ENCODE measurements around the gene PMM1.
"Not testable (repeated sequence)": the region's sequence is repeated elsewhere in the genome, so short reads cannot be mapped to it uniquely, and the experiment has no call there.

Gene PMM1

GRCh38 chr22:41596776-41597634, 7.4 kb upstream of the PMM1 start:
- DNase-seq, result peak; percentile 43

GRCh38 chr22:41595703-41596102, 6.1 kb upstream of the PMM1 start:
- no peak for DNase-seq

DNA sequence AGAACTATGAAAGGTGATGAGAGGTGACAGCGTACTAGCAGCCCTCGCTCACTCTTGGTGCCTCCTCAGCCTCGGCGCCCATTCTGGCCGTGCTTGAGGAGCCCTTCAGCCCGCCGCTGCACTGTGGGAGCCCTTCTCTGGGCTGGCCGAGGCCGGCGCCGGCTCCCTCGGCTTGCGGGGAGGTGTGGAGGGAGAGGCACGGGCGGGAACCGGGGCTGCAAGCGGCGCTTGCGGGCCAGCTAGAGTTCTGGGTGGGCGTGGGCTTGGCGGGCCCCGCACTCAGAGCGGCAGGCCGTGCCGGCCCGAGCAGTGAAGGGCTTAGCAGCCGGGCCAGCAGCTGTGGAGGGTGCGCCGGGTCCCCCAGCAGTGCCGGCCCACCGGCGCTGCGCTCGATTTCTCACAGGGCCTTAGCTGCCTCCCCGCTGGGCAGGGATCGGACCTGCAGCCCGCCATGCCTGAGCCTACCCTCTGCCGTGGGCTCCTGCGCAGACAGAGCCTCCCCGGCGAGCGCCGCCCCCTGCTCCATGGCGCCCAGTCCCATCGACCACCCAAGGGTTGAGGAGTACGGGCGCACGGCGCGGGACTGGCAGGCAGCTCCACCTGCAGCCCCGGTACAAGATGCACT, 3.8 kb upstream of the PMM1 start:
- not testable (repeated sequence) for DNase-seq

GRCh38 chr22:41587347-41587723, 2.3 kb downstream of the PMM1 start:
- DNase-seq, result no peak

DNA sequence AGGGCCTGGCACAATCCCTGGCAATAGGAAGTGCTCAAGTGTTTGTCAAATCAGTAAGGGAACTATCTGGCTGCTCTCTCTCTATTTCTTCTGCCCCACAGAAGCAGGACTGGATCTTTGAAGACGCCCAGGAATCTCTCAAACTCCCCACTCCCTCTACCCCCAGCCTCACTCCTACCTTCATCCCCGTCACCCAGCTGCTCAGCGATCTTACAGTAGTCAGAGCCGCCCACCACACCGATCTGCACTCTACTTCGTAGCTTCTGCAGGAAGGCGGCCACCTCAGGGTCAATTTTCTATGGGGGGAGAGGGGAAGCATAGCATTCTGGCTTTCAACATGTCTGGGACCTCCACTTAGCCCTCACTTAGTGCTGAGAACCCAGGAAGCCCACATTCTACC, 3.7 kb downstream of the PMM1 start:
- no peak for DNase-seq

- no peak for DNase-seq
Observed at GRCh38 chr22:41584881-41585280, 4.8 kb downstream of the PMM1 start.

DNA sequence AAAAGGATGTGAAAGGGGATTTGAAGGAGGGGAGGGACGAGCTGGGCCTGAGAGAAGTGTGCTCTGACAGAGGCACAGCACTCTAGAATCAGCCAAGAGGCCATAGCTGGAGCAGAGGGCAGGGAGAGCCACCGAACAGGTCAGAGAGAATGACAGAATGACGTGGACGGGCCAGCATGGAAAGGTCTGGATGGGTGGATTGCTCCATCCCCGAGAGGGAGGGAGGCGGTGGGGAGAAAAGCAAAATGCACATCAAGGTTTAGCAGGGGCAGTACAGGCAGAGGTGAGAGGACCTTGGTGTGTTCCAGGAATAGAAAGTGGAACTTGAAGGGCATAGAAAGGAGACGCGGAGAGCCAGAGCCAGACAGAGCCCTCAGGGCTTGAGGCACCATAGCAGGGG, 6.9 kb downstream of the PMM1 start:
- DNase-seq, result no peak

- DNase-seq, result no peak
Observed at GRCh38 chr22:41579997-41580355, 9.7 kb downstream of the PMM1 start.

GRCh38 chr22:41579297-41579996, 10.2 kb downstream of the PMM1 start:
- DNase-seq, result no peak

GRCh38 chr22:41578818-41579217, 10.8 kb downstream of the PMM1 start:
- no peak for DNase-seq

- no peak for DNase-seq
Observed at GRCh38 chr22:41578114-41578513, 11.5 kb downstream of the PMM1 start.

DNA sequence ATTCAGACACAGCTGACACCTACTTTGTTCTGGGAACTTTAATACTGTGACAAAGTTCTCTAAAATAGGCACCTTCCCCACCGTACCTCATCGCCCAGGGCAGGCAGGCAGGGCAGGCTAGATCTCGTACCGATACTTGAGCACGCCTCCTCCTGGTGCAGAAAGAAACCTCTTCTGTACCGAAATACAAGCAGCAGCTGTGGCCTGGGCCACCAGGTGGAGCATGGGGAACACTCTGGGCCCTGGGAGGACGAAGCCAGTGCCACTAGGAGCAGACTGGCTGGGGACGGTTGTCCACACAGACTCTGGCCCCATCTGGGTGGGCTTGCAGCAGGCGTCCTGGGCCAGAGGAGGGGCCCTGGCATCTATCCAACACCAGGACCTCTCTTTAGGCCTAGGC, 12.8 kb downstream of the PMM1 start:
- peak; percentile 40 for DNase-seq

DNA sequence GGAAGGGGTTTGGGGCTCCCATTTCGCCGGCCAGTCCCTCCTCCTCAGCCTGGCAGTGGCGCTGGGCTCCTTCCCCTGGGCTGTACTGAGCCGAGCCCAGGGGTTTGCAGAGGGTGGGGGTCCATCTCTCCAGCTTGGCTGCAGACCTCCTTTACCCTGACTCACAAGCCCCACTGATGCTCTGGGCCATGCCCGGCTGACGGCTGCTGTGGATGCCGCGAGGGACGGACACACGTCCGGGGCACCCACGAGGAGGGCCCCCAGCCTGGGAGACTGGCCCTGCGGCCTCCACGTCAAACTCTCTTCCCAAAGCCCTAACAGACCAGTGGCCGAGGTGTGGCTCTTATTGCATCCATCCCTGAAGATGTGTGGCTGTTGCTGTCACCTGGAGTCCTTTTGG, 14.1 kb downstream of the PMM1 start:
- no peak for DNase-seq

DNA sequence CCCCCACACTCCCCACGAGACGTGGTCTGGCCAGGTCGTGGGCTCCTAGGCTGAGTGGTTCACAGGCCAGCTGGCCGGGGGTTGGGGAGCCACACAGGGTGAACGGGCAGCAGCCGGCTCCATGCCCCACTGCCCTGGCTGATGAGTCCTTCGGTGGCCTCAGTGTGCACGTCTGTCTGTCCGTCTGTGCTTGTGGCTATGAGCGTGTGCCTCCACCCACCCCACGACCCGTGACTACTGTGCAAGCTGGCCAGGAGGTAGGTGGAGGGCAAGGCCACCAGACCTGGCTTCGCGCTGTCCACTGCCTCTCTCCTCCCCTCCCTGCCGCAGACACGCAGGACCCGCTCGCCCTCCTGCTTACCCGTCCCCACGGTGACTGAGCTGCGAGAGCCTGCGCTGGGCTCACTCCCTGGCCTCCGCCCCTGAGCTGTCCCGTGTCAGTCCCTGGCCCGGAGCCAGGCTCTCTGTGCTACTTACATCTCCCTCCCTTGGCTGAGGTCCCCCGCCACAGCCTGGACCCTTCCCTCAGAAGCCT, 14.7 kb downstream of the PMM1 start:
- DNase-seq, result no peak

DNA sequence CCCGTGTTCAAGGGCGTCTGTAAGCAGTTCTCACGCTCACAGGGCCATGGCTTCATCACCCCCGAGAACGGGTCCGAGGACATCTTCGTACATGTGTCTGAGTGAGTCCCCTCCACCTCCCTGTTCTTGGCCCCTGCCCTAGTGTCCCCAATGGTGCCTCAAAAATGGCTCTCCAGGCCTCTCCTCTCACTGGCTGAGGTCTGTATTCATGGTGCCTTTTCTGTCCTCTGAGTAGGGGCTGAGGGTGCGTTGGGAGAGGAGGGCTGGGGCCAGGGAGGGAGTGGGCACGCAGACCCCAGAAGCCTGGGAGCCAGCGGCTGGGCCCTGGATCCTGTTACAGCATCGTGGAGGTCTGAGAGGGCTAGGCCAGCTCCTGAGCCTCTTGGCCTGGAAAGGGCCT, 16.0 kb downstream of the PMM1 start:
- no peak for DNase-seq

DNA sequence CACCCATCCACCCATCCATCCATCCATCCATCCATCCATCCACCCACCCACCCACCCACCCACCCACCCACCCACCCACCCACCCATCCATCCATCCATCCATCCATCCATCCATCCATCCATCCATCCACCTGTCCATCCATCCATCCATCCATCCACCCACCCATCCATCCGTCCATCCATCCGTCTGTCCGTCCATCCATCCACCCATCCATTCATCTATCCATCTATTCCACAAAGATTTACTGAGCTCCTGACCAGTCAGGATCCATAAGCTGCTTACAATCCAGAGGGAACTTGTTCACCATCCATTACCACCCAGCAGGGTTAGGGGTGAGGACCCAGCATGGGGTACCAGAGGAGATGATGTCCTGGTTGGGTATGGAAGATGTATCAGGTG, 17.3 kb downstream of the PMM1 start:
- not testable (repeated sequence) for DNase-seq

GRCh38 chr22:41571786-41572185, 17.9 kb downstream of the PMM1 start:
- DNase-seq, result no peak

DNA sequence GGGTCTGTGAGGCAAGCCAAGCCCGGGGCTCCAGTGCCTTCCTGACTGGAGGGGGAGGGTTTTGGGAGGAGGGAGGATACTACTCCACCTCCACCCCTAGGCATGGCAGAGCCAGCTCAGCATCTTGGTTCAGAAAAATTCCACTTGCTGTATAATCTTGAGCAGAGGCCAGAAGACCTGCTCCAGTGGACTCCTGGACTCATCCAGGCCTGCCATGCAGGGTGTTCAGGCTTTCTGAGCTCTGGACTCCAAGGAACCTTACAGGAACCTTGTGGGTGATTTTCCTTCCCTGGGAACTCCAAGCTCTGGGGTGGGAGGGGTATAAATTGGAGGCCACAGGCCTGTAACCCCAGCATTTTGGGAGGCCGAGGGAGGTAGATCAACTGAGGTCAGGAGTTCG, 19.4 kb downstream of the PMM1 start:
- DNase-seq, result no peak

GRCh38 chr22:41568811-41569210, 20.8 kb downstream of the PMM1 start:
- DNase-seq, result no peak

DNA sequence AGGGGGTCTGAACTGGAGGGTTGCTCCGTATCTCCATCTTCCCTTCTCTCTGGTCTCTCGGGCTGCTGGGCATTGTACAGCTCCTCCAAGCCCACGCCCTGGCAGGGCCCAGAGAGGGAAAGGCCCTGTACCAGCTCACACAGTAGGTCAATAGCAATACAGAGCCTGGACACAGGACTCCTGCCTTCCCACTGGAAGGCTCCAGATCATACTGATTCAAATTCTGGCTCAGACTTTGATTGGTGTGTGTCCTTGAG, 22.2 kb downstream of the PMM1 start:
- no peak for DNase-seq

- DNase-seq, result no peak
Observed at GRCh38 chr22:41565403-41566054, 24.1 kb downstream of the PMM1 start.

DNA sequence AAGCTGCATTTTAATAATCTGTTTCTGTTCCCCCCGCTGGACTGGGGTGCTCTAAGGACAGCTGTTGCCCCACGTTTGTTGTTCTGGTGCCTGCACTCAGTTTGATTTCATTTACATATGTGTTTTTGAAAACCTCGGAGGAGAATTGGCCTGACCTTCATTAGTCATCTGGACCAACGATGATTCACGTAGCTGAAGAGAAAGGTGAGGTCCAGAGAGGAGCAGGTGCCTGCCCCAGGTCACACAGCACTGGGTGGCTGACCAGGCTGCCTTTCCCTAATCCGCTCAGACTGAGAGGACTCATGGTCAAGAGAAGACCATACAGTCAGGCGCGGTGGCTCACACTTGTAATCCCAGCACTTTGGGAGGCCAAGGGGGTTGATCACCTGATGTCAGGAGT, 25.1 kb downstream of the PMM1 start:
- no peak for DNase-seq

DNA sequence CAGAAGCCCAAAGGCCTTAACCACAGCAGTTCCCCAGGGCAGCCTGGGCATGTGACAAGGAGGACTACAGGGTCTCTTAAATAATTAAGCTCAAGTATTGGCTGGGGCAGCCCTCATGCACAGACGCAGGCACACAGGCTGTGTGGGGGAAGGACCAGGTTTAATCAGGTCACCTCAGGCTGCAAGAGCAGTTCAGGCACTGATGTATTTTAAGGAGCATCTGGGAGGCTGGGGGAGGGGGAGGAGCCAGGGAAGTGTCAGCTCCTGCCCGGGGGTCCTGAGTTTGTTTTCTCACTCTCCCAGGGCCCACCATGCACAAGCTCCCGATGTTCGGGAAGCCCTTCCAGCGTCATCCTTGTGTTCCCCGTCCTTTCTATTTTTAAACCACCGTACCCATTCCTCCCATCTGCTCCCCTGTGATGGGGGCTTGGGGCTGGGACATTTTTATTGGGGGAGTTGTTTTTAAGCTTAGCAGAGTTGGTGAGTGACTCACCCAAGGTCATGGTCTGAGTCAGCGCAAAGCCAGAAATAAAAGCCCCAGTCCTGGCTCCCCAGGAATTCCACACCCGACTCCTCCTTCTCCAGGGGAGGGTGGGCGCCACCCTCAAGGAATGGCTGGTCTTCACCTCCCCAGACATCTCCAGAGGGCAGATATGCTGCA, 26.5 kb downstream of the PMM1 start:
- DNase-seq, result no peak
